ENCODE measurements around the gene JAKMIP1.

The JAKMIP1 gene

DNA sequence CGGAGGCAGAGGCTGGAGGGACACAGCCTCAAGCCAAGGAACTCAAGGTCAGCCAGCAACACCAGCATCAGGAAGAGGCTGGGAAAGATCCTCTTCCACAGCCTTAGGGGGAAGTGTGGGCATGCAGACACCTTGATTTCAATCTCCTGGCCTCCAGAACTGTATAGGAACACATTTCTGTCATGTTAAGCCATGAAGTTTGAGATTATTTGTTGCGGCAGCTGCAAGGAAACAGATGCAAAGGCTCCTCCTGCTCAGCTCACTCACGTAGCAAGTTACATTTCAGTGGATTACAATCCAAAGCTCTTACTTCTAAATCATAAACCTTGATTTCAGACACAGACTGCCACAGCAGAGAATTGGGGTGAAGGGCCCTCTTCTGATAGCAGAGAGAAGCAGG, 113.5 kb downstream of the JAKMIP1 start:
- no peak for DNase-seq

DNA sequence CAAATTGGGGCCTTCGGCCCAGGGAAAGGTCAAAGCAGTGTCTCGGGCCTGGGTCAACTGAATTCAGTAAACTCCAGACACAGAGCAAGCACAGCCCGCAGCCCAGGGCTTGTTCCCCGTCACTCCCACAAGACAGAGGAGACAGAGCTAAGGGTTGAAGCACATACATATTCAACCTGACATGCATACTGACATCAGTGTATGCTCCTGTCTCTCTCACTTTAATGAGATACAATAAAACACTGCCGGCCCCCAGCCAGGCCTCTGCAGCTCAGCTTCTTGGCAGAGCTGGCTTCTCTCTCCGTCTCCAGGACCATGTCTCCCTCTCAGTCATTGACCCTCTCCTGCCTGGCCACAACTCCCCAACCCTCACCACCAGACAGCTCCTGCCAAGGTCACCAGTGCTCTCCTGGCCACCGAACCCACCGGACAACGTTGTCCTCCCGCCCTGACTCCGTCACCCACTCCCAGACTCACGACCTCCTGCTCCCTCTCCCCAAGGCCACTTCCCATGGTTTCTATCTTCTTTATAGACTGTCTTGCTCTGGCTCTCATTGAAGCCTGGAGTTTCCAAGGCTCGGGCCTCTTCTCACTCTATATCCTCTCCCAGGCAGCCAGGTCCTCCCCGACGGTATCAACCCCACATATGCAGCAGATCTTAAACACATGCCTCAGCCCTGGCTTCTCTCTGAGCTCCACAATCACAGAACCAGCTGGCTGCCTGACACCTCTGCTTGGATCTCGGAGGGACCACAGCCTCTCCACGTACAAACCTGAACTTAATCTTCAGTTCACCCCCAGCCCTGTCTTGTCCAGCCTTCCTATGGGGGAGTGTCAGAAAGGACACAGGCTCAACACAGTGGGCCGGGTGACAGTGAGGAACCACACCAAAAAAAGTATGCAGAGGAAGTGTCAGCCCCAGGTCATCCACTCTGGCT, 114.4 kb downstream of the JAKMIP1 start:
- DNase-seq, result no peak

DNA sequence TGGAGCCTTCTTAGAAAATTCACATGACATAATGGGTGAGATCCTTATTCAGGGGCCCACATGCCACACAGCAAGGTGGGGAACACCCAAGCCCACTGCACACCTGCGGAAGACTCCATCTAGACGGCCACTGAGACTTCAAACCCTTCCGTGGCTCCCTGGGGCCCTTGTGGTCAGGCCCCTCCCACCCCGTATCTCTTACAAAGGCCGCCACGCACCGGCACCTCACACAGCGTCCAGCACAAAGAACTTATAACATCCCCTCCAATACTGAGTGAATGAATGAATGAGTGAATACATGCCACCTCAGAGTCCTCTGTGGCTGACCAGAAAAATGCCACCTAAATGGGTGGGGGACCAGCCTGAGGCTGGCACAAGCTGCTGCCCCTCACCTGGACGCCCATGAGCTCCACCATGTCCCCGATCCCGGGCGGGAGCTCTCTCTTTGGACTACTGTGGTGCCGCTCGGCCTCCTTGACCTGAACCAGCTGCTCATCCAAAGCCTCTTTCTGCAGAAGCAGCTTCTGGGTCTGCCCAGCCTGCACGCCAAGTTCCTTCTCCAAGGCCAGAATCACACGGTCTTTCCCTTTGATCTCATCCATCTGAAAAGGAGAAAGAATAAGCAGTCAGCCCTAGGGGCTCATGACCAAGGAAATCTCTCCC, 115.2 kb downstream of the JAKMIP1 start:
- DNase-seq, result no peak

DNA sequence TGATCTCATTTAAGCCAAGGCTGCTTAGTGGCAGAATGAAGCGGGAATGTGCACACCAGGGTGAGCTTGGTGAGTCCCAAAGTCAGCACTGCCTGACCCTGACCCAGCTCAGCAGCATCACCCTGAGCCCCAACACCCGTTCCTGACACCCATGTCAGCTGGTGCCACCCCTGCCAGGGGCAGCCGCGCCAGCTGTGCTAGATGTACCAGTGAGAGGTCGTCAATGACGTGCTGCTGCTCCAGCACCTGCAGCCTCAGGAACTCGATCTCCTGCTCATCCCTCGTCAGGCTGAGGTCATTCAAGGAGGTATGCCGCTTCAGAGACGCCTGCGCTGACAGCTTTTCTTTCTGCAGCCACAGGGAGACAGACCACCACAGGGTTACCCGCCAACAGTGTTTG, 120.4 kb downstream of the JAKMIP1 start:
- no peak for DNase-seq

DNA sequence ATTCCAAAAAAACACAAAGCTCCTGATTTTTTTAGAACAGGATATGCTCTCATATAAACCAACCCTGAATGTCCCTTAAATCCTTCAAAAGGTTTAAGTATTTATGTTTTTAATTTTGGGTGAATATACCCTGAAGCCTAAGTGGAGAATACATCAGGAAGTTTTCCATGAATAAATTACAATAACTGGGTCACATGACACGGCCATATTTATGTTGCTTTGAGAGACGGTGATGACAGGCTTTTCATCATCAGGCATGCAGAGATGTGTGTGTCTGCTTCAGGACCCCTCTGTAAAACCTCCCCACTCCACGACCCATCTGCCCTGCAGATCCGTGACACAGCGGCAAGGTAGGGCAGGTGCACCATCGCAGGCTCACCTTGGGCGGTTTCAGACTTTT, 121.8 kb downstream of the JAKMIP1 start:
- no peak for DNase-seq

DNA sequence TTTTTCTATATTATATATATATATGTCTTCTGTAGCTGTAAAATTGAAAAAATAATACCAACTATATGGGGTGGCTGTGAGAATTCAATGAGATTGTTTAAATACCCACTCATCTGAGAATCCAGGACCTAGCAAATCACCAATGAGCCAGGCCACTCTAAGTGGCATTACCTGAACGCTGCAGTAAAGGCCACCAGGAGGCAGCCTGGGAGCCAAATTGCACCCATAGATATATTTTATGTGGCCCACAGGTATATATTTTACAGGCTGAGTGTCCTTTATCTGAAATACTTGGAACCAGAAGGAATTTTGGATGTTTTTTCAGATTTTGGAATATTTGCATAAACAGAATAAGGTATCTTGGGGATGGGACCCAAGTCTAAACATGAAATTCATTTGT, 124.0 kb downstream of the JAKMIP1 start:
- no peak for DNase-seq

DNA sequence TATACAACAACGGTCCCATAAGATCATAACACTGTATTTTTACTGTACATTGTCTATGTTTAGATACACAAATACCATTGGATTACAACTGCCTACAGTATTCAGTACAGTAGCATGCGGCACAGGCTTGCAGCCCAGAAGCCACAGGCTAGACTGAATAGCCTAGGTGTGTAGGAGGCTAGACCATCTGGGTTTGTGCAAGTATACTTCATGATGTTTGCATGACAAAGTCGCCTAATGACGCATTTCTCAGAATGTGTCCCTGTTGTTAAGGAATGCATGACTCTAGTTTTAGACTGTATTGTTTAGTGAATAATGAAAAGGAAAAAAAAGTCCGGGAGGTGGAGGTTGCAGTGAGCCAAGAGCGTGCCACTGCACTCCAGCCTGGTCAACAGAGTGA, 125.6 kb downstream of the JAKMIP1 start:
- no peak for DNase-seq

DNA sequence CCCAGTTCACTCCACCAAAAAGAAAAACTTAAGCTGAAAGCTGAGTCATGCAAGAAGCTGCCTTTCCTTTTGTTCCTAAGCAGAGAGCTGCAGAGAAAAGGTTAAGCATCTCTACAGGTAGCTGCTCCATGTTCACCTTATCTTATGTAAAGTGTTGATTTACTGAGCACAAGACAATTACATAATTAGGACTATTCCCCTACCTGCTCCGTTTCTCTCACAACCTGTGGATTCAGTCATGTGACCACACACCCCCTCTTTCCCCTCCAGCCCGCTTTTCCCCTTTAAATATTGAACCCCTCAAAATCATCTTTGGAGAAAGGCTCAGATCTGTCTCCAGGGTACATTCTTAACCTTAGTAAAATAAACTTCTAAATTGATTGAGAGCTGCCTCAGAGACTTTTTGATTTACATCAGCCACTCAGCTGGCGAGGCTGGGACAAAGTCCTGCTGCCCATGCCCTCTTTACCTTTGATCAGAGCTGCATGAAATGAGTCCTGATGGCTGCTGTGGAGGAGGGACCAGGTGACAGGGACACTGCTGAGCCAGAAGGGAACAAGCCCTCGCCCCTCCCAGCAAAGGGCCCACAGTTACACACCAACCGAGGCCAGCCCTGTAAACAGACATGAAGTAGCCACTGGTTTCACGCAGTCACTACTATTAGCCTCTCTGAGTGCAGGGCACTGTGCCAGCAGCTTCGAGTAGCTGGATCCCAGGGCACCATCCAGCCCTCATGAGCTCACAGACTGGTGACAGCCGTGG, 128.2 kb downstream of the JAKMIP1 start:
- no peak for DNase-seq

DNA sequence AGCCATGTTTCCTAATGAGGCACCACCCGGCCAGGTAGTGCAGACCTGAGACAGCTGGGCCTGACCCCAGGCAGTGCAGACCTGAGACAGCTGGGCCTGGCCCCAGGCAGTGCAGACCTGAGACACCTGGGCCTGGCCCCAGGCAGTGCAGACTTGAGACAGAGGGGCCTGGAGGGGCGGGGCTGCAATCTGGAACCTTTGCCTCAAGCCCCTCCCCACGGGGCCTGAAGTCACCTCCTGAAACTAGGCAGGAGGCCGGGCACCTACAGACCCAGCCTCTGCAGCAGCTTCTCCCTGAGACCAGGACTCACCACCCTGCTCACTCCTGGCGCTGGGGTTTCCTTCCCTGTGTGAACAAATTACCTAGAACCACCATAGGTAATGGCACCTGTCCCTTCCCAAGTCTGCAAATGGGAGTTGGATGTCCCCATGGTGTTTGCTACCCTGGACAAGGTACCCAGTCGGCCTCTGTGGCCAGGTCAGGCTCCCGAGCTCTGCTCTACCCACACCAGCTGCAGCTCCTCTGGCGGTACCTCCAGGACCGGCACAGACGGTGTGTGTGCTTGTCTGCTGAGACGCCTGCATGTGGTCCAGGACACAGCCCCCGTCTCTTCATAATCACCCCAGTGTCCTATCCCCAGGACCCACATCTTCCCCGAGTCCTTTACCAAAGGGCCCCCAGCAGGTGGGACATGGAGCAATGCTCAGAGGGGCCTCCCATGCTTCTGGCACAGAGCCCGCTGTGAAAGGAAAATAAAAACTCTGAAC, 129.0 kb downstream of the JAKMIP1 start:
- DNase-seq, result no peak

DNA sequence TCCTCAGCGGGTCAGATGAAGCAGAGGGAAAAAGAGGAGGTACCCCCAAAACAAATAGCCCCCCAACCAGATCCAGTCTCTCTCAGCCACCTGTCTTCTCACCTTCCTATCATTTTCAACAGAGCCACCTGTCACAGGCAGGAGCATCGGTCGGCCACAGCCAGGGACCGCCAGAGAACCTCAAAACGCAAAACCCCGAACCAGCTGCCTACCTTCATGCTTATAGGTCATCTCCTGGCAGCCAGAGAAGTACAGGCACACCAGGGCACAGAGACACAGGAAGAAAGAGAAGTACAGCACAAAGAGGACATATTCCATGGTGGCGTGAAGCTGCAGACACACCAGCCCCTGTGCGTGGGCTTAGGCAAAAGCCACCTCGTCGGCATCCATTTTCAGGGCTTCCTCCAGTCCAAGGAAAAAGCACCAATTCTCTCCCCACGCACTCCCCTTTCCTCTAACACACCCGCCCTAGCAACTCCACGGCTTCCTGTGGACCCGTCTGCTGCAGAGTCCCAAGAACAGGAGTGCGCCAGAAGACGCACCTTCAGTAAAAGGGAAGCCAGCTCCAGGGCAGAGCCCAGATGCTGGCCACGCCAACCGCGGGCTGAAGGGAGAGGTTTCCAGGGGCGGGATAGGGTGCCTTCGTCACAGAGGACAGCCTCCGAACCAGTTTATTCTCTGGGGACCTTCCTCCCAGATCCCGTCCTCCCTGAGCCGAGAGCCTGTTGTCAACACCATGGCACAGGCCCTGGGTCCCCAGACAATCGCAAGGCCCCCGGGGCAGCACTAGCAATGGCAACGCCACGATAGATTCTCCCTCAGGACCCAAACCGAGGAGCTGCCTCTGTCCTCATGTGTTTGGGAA, 130.3 kb downstream of the JAKMIP1 start:
- DNase-seq, result no peak

DNA sequence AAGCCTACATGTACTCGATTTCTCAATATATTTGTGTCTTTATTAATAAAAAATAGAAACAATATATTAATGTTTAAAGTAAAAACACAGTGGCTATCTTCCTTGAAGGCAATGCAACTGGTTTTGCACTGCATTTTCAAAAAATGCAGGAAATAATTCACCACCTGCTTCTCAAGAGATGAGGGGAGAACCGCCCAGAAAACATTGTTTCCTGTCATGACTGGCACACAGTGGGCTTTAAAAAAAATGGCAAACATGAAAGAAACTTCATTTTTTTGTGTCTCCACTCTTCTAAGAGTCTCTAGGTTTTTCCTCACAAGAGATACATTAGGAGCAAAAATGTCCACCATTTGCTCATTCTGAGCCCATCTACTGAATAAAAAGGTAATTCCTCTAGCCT, 131.4 kb downstream of the JAKMIP1 start:
- no peak for DNase-seq

DNA sequence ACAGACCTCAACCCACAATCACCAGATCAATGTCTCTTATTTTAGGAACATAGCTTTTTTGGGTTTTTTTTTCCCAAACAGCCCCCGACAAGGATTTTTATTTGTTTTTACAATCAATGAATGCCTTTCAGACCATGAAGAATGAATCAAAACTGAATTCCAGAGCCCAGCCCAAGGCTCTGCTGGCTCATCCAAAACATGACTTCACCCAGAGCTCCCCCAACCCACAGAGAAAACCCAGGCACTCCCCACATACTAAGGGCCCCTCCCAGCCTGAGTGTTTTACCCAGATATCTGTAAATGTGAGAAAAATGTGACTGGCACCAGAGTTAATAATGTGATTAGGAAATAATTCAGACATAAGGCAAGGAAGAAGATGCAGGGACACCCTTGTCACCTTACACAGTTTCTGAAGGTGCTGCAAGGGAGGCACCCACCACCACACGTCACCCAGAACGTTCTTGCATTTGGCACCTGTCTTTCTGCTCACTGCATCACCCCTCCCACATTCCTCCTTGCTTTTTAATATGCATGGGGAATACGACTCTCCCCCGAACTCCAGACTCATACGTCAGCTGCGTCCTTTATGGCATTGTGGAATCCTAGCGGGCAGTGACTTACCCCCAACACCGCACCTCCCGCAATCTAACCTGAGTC, 134.3 kb downstream of the JAKMIP1 start:
- no peak for DNase-seq

DNA sequence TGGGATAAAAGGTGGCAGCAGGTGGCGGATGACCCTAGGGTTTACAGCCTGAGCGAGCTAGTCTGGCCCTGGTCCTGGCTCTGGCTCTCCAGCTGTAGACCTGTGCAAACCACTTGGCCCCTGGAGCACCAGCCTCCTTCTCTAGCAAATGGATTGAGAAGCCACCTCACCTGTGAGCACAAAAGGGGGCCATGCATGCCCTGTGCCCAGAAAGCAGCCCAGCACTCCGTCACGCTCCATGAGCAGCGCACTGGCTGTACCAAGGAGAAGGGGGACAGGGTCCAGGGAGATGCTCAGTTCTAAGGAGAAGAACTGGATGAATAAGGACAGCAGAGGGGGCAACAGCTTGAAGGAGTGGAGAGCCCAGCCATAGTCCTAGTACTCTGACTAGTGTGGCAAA, 135.2 kb downstream of the JAKMIP1 start:
- DNase-seq, result no peak

DNA sequence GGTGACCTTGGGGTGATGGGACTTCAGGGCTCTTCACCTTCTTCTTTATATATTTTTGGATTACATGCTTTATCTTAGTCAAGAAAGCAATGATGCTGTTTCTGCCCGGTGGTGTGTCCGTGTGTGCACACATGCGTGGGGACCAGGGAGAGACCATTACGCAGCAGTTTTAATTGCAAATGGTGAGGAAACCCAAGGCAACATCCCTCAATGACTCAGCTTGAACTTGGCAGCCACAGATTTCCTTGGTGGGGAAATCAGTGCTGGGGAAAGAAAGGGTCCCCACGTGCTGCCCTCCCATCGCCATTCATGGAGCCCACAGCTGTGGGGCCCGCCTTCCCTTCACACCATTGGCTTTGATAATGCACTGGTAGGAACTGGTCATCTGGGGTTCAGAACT, 136.0 kb downstream of the JAKMIP1 start:
- DNase-seq, result no peak

DNA sequence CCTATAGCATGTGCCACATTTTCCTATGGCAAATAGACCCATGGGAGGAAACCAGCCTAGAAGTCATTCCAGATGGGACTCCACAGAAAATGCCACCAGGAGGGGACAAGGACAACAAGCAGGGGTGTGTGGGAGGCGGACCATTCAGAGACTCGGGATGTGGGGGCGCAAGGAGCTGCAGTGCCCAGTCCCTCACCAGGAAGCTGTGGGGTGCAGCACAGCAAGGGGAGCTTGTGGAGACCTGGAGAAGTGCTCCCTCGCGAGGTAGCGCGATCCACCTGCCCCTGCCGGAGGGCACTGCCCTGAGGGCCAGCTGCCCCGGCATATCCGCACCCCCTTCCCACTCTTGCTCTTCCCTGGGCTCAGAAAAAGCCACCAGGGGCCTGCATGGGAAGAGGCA, 136.7 kb downstream of the JAKMIP1 start:
- no peak for DNase-seq

DNA sequence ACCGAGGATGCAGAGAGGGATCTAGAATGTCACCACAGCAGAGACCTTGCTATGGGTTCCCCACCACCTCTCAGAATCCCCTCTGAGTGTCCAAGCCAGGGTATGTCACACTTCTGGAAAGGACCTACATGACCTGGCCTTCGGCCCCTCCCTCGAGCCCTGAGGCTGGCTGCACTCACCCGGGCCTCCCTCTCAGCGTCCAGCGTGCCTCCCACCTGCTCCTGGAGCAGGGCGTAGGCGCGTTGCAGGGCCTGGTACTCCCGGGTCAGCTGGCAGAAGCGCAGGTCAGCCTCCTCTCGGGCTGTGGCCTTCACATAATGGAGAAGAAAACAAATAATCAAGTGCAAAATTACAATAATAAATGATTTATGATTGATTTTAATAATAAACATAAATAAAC, 138.2 kb downstream of the JAKMIP1 start:
- no peak for DNase-seq

DNA sequence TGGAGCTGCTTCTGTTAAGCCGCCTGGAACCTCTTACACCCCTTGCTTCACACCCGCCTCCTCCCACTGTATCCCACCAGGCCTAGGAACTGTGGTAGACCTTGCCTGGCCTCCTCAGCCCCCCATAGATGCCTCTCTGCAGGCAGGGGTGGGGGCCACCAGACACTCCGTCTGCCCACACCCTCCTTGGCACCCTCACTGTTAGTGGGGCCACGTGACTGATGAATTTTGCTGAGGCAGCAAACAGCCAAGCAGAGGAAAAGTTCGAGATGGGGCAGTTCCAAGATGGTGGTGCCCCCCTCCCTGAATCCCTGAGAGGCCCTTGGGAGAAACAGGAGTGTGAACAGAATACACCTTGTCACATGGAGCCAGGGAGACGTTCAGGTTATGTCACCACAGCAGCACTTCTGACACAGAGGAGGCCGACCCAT, 141.0 kb downstream of the JAKMIP1 start:
- no peak for DNase-seq

DNA sequence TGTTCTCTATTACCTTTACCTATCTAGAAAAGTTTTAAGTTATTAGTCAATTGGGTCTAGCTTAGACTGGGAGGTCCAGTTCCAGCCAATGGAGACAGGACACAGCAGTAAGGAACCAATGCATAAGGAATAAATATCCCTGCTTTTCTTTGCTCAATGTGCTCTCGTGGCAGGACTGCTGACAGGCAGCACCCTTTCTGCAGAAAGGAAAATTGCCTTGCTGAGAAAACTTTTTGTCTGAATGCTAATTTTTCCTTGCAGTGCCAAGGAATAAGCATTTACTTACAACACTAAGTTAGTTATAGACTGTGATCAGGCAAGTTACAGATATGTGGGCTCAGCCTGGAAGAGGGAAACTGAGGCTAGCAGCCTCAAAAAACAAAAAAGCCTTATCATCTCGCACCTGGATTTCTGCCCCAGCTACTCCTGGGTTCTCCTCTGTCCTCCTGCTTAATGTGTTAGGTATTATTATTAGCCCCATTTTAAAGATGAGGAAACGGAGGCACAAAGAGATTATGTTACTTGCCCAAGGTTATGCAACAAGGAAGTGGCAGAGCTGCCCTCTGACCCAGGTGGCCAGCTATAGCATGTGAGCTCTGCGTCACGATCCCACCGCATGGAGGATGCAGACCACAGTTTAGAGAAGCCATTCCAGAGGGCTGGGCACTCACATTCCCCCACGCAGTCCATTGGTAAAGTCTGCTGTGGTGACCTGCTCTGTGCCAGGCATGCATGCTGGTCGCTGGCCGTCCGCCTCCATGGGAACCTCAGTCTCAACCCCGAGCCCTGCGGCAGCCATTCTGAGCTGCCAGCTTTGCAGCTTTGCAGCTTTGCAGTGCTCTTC, 141.6 kb downstream of the JAKMIP1 start:
- no peak for DNase-seq

DNA sequence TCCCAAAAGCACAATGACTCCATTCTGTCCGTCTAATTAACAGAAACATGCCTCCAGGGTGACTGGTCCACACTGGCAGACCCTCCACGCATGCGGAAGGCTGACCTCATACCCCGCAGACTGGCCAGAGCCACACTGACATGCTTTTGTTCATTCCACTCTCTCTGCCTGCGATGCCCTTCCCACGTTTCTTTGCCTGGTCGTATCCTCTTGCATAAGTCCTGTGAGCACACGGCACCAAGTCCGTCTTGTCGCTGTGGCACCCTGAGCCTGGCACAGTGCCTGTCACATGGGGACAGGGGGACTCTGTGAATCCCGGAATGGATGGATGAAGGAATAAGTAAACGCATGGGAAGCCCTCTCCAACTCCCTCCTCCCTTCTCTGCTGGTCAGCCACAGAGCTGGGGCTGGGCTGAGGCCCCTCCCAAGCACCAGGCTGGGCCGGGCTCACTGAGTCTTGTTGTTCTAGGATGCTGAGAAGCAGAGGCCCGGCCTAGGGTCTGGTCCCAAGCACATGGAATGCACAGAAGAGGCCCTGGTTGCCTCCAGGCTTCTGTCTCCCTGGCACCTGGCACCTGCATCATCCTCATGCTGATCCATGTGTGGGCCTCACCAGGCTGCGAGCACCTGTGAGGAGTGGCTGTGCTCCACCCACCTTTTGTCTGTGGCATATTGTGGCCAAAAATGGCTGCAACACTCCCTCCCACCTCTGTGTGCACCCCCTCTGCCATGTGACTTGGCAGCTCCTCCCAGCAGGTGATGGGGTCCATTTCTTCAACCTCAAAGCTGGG, 143.2 kb downstream of the JAKMIP1 start:
- DNase-seq, result no peak

Data from NCI-H2081 treated with DMSO at 0.1 percent for 48 hours (cell line).